Endothelial cell (in vitro differentiated cells): ENCODE data around the gene SIX4. TPM values are rescaled to one million over a fixed set of nuclear protein-coding genes. Genes with fewer than 3 reads are reported as not detected.

ENCODE experiments used
- DNase-seq: peaks from one replicate; pipeline ENCODE4 v3.0.0; 2021; ENCODE audit warnings: low spot score
- H3K27ac Mint-ChIP-seq: one replicate; pipeline ENCODE4 v1.8.0; 2021; ENCODE audit warnings: mixed read lengths, inconsistent platforms; ENCODE audit not compliant: unreplicated experiment
- H3K27me3 Mint-ChIP-seq: one replicate; pipeline ENCODE4 v1.8.0; 2021; ENCODE audit warnings: mild to moderate bottlenecking, moderate library complexity, mixed read lengths, inconsistent platforms; ENCODE audit not compliant: unreplicated experiment
- H3K36me3 Mint-ChIP-seq: one replicate; pipeline ENCODE4 v1.8.0; 2021; ENCODE audit warnings: mild to moderate bottlenecking, low read depth, mixed read lengths, inconsistent platforms; ENCODE audit not compliant: unreplicated experiment
- H3K4me1 Mint-ChIP-seq: one replicate; pipeline ENCODE4 v1.8.0; 2021; ENCODE audit warnings: mild to moderate bottlenecking, mixed read lengths, inconsistent platforms; ENCODE audit not compliant: unreplicated experiment
- H3K4me3 Mint-ChIP-seq: one replicate; pipeline ENCODE4 v1.8.0; 2021; ENCODE audit warnings: mild to moderate bottlenecking, mixed read lengths, inconsistent platforms; ENCODE audit not compliant: unreplicated experiment
- H3K9me3 Mint-ChIP-seq: one replicate; pipeline ENCODE4 v1.8.0; 2021; ENCODE audit warnings: mixed read lengths, inconsistent platforms; ENCODE audit not compliant: unreplicated experiment
- total RNA-seq: library from RNA; stranded (reverse); fragmentation: NEBNext Ultra II Directional; extraction: Animal tissue kit (Norgen Biotek cat#: 25700); gene quantifications from one replicate; pipeline ENCODE4 v1.2.1, GENCODE V29; 2021; ENCODE audit not compliant: unreplicated experiment
- TF ChIP-seq, protein P1 (sequence below): fragments of 200-600 bp; sonication (generic); IDR thresholded peaks from one replicate; pipeline ENCODE4 v1.5.0; 2021; ENCODE audit warnings: antibody characterized with exemption; ENCODE audit not compliant: unreplicated experiment

The SIX4 gene
- total RNA-seq, 1 donor from 2014 or later, result 6.3 TPM

DNA sequence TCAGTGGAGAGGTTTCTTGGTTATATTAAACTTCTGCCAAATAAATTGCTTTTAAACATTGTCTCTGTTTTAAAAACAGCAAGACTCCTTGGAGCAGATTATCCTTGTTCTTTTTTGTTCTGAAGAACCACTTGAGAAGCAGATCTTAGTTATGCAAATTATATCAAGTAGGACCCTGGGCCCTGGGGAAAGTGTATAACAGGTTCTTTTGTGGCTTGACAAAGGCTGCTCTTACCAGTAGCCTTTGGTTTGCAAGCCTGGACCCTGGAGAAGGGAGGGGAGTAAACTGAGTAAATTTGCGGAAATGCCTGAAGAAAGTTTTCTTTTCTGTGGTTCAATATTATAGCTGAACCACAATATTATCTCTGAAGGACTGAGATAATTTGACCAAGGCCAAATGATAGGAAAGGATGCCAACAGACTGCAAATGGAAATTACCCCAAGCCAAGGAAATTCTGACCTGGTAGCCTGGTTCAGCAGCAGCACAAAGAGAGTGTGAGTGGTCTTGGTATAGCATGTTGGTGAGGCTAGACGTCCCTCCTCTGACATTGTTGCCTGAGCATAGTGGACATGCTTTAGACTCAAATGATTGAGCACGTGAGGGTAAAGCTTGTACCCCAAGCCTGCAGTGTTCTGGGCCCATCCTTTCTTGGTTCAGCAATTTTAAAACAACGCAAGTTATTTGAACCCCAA, 44.4 kb downstream of the SIX4 start:
- H3K36me3 Mint-ChIP-seq, result no peaks in the 10 kb centered on the region
- peaks cover 9% of the 10 kb centered on the region for H3K4me1 Mint-ChIP-seq
- H3K9me3 Mint-ChIP-seq, result no peaks in the 10 kb centered on the region
- no peak overlapping the region for H3K4me3 Mint-ChIP-seq
- DNase-seq, result no peak
- peaks cover 2% of the 10 kb centered on the region for H3K27me3 Mint-ChIP-seq
- TF ChIP-seq, protein P1, sequence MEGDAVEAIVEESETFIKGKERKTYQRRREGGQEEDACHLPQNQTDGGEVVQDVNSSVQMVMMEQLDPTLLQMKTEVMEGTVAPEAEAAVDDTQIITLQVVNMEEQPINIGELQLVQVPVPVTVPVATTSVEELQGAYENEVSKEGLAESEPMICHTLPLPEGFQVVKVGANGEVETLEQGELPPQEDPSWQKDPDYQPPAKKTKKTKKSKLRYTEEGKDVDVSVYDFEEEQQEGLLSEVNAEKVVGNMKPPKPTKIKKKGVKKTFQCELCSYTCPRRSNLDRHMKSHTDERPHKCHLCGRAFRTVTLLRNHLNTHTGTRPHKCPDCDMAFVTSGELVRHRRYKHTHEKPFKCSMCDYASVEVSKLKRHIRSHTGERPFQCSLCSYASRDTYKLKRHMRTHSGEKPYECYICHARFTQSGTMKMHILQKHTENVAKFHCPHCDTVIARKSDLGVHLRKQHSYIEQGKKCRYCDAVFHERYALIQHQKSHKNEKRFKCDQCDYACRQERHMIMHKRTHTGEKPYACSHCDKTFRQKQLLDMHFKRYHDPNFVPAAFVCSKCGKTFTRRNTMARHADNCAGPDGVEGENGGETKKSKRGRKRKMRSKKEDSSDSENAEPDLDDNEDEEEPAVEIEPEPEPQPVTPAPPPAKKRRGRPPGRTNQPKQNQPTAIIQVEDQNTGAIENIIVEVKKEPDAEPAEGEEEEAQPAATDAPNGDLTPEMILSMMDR, result no peak
- no peak overlapping the region for H3K27ac Mint-ChIP-seq

DNA sequence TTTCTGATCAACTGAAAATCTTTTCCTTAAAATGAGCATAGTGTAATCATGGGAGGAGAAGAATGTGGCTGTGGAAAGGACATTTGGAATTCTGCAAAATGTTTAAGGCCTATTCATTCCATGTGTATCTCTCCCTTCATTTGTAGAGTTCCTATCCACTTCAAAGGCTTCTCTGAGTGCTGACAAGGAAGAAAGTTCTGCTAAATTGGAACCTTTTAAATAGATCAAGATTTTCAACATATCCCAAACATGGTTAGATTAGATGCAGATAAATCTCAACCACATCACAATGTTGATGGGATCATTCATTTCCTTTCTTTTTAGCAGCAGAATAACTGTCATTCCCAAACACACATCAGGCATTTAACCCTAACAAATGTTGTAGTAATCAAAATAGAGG, 46.5 kb downstream of the SIX4 start:
- Mint-ChIP-seq H3K4me1 (peaks cover 9% of the 10 kb centered on the region), H3K4me3 (no peak overlapping the region), H3K9me3 (no peaks in the 10 kb centered on the region), H3K27me3 (peaks cover 2% of the 10 kb centered on the region), H3K27ac (no peak overlapping the region), H3K36me3 (no peaks in the 10 kb centered on the region)
- TF ChIP-seq, protein P1, result no peak
- no peak for DNase-seq

DNA sequence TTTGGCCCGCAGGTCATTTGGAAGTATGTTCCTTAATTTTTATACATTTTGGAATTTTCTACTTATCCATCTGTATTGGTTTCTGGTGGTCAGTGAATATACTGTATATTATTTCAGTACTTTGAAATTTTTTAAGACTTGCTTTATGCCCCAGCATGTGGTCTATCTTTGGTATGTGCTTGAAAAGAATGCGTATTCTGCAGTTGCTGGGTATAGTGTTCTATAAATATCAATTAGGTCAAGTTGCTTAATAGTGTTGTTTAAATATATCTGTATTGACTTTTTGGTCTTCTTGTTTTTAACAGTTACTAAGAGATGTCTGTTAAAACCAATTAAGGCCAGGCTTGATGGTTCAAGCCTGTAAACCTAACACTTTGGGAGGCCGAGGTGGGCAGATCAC, 53.2 kb downstream of the SIX4 start:
- Mint-ChIP-seq H3K27me3 (no peaks in the 10 kb centered on the region), H3K4me1 (no peaks in the 10 kb centered on the region), H3K36me3 (no peaks in the 10 kb centered on the region), H3K4me3 (no peak overlapping the region), H3K9me3 (no peaks in the 10 kb centered on the region), H3K27ac (no peak overlapping the region)
- no peak for DNase-seq
- TF ChIP-seq, protein P1, result no peak

DNA sequence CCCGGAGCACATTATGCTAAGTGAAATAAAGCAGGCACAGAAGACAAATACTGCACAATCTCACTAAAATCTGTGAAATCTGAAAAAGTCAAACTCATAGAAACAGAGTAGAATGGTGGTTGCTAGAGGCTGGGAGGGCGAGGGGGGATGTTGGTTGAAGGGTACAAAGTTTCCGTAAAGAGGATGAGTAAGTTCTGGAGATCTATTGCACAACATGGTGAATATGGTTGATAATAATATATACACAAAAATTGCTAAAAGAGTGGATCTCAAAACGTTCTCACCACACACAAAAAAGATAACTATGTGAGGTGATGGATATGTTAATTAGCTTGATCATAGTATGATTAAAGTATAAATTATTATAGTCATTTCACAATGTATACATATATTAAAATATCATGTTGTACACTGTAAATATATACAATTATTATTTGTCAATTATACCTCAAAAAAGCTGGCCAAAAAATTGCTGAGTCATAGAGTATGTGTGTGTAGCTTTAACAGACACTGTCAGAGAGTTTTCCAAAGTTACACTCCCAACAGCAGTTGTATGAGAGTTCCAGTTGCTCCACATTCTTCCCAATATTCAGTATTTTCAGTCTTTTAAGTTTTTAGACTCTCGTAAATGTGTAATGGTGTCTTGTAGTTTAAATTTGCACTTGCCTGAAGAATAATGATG, 55.6 kb downstream of the SIX4 start:
- Mint-ChIP-seq H3K4me1 (no peaks in the 10 kb centered on the region), H3K27ac (no peak overlapping the region), H3K27me3 (no peaks in the 10 kb centered on the region), H3K9me3 (no peaks in the 10 kb centered on the region), H3K36me3 (no peaks in the 10 kb centered on the region), H3K4me3 (no peak overlapping the region)
- no peak for DNase-seq
- TF ChIP-seq, protein P1, result no peak

DNA sequence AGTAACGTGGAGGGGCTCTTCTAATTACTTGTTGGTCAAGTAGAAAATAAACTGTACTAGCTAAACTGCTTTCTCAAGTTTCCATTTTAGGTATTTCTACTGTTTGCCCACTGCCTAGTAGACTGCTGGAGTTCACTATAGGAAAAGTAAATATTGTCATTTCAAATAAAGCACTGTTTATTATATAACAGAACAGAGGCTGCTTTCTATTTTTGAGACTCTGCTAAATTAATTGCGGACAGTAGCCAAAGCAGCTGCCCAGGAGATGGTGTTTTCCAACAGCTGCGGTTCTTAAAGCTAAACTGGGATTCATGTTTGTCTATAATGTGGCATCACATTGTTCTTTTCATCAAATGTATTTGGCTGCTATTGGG, 59.0 kb downstream of the SIX4 start:
- no peak overlapping the region for H3K4me3 Mint-ChIP-seq

More for the DNA sequence above, 59.0 kb downstream of the SIX4 start:
- peaks cover 1% of the 10 kb centered on the region for H3K27me3 Mint-ChIP-seq
- no peaks in the 10 kb centered on the region for H3K4me1 Mint-ChIP-seq
- H3K9me3 Mint-ChIP-seq, result no peaks in the 10 kb centered on the region
- DNase-seq, result no peak
- TF ChIP-seq, protein P1, result no peak
- no peak overlapping the region for H3K27ac Mint-ChIP-seq
- no peaks in the 10 kb centered on the region for H3K36me3 Mint-ChIP-seq
